ENCODE measurements around the gene NPM1.
"Not testable (repeated sequence)": the region's sequence is repeated elsewhere in the genome, so short reads cannot be mapped to it uniquely, and the experiment has no call there.

Gene NPM1

GRCh38 chr5:171369898-171370297 is 17.8 kb upstream of the NPM1 start:
- TF ChIP-seq NFRKB (IDR thresholded peaks at IDR 0.05): no peak
- DNase-seq (ENCODE audit: extremely low spot score): no peak
- POLR2A ChIA-PET: interaction anchor here (4.1 kb wide), 1 partner anchor 18 kb away, joined by 22 read pairs; the partner anchor contains the start of gene NPM1
- CTCF ChIA-PET: interaction anchor here (0.6 kb wide), 1 partner anchor 214 kb away, joined by 3 read pairs; no protein-coding TSS in a partner anchor

- not testable (repeated sequence) for DNase-seq (ENCODE audit: extremely low spot score)
- CTCF ChIA-PET: interaction anchor here (0.6 to 0.7 kb wide), 3 partner anchors 16 to 618 kb away, joined by 4 read pairs; no protein-coding TSS in a partner anchor
- POLR2A ChIA-PET: interaction anchor here (1.3 kb wide), 1 partner anchor 17 kb away, joined by 4 read pairs; the partner anchor contains the start of gene NPM1
These were observed 16.8 kb upstream of the NPM1 start for GRCh38 chr5:171370881-171371280.

GRCh38 chr5:171371326-171371725 is 16.3 kb upstream of the NPM1 start:
- no peak for DNase-seq (ENCODE audit: extremely low spot score)
- TF ChIP-seq SP1 (IDR thresholded peaks at IDR 0.05) (no peak), FOXK2 (IDR thresholded peaks at IDR 0.05) (no peak), ELF4 (IDR thresholded peaks at IDR 0.05) (no peak), HDGF (IDR thresholded peaks at IDR 0.05; ENCODE audit: borderline replicate concordance) (no peak), PKNOX1 (IDR thresholded peaks at IDR 0.05) (no peak), FOXM1 (IDR thresholded peaks at IDR 0.05; ENCODE audit: borderline replicate concordance) (no peak), ARNT (IDR thresholded peaks at IDR 0.05) (no peak)
- POLR2A ChIA-PET: interaction anchor here (1.3 kb wide), 1 partner anchor 17 kb away, joined by 4 read pairs; the partner anchor contains the start of gene NPM1
- CTCF ChIA-PET: interaction anchor here (0.6 to 0.7 kb wide), 2 partner anchors 18 to 617 kb away, joined by 4 read pairs; no protein-coding TSS in a partner anchor

- ChIA-PET CTCF (no interaction called here), POLR2A (interaction anchor here (4.6 kb wide), 1 partner anchor 8 kb away, joined by 23 read pairs; the partner anchor contains the start of gene NPM1)
- no peak for TF ChIP-seq L3MBTL2 (conservative IDR thresholded peaks at IDR 0.05)
- TF ChIP-seq BHLHE40 (IDR thresholded peaks at IDR 0.05; ENCODE audit: borderline replicate concordance): no peak
- no peak for TF ChIP-seq FOXM1 (IDR thresholded peaks at IDR 0.05; ENCODE audit: borderline replicate concordance)
- DNase-seq (ENCODE audit: extremely low spot score): no peak
These were observed 7.7 kb upstream of the NPM1 start for GRCh38 chr5:171379961-171380360.

GRCh38 chr5:171384416-171384815 is 3.2 kb upstream of the NPM1 start:
- DNase-seq (ENCODE audit: extremely low spot score); CTCF ChIA-PET; POLR2A ChIA-PET: not testable (repeated sequence)

GRCh38 chr5:171384999-171385398 is 2.6 kb upstream of the NPM1 start:
- DNase-seq (ENCODE audit: extremely low spot score); CTCF ChIA-PET; POLR2A ChIA-PET: not testable (repeated sequence)

GRCh38 chr5:171386006-171386671 is 1.5 kb upstream of the NPM1 start:
- CTCF ChIA-PET: interaction anchor here (0.9 kb wide), 1 partner anchor 16 kb away, joined by 4 read pairs; no protein-coding TSS in a partner anchor
- POLR2A ChIA-PET: interaction anchor here (0.7 to 3.2 kb wide), 7 partner anchors 9 to 621 kb away, joined by 3 to 23 read pairs (median 8); partner anchors contain the start of gene FBXW11
- TF ChIP-seq L3MBTL2 (conservative IDR thresholded peaks at IDR 0.05) (no peak), ZNF384 (IDR thresholded peaks at IDR 0.05) (peak; percentile 43; the same call in 1 of the 2 replicates)
- DNase-seq (ENCODE audit: extremely low spot score): no peak

- no peak for DNase-seq (ENCODE audit: extremely low spot score)
- POLR2A ChIA-PET: interaction anchor here (0.7 to 3.2 kb wide), 8 partner anchors 9 to 620 kb away, joined by 3 to 23 read pairs (median 6); partner anchors contain the start of gene FBXW11
- CTCF ChIA-PET: interaction anchor here (0.9 kb wide), 1 partner anchor 16 kb away, joined by 4 read pairs; no protein-coding TSS in a partner anchor
- TF ChIP-seq SUZ12 (IDR thresholded peaks at IDR 0.05) (no peak), SP1 (IDR thresholded peaks at IDR 0.05) (no peak), L3MBTL2 (conservative IDR thresholded peaks at IDR 0.05) (no peak), ARNT (IDR thresholded peaks at IDR 0.05) (no peak), NFRKB (IDR thresholded peaks at IDR 0.05) (no peak), HDGF (IDR thresholded peaks at IDR 0.05; ENCODE audit: borderline replicate concordance) (no peak), FOXA1 (IDR thresholded peaks at IDR 0.05) (no peak), ELF4 (IDR thresholded peaks at IDR 0.05) (no peak), PKNOX1 (IDR thresholded peaks at IDR 0.05) (no peak), TARDBP (IDR thresholded peaks at IDR 0.05) (no peak), BHLHE40 (IDR thresholded peaks at IDR 0.05; ENCODE audit: borderline replicate concordance) (no peak), FOXK2 (IDR thresholded peaks at IDR 0.05) (no peak), ZNF384 (IDR thresholded peaks at IDR 0.05) (no peak), LEF1 (IDR thresholded peaks at IDR 0.05; ENCODE audit: borderline replicate concordance) (no peak), FOXM1 (IDR thresholded peaks at IDR 0.05; ENCODE audit: borderline replicate concordance) (no peak), CTBP1 (IDR thresholded peaks at IDR 0.05; ENCODE audit: borderline replicate concordance) (no peak)
These were observed 746 bp upstream of the NPM1 start for GRCh38 chr5:171386861-171387344.
